ENCODE measurements around the gene UGT1A5. TPM values are rescaled to one million over a fixed set of nuclear protein-coding genes. Genes with fewer than 3 reads are reported as not detected.

UGT1A5 gene
- total and polyA plus RNA-seq, 2 of the 8 experiments (the other 6 are each of a cell fraction or from before 2014, with no cell fraction given), result not detected

DNA sequence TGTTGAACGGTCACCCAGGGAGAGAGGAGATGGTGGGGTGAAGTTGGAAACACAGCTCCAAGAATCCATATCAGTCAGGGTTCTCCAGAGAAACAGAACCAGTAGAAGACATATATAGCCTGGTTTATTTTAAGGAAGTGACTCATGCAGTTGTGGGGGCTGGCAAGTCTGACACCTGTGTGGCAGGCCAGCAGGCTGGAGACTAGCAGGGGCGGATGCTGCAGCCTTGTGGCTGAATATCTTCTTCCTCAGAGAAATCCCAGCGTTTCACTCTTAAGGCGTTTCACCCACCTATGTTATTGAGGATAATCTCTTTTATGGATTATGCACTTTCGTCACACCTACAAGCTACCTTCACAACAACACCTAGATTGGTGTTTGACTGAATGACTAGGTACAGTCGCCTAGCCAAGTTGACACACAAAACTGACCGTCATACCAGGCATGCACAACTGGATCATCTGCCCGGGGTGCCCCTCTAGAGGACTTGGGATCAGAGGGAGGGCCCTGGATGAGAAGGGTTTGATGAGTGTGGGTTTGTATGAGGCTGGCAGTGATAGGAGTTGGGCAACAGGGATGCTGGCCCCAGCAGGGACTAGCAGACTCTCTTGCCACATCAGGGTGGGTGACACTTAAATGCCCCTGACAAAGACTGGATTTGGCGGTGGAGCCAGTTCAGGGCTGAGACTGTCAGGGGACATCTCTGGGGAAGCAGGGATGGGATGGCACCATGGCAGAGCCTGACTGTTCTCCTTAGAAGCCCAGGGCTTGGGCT lies 88.8 kb downstream of the UGT1A5 start (continued):
- TF ChIP-seq CHD7 (IDR thresholded peaks at IDR 0.05; ENCODE audit: insufficient replicate concordance, low read length) (no peak), EP300 (IDR thresholded peaks at IDR 0.05; ENCODE audit: borderline replicate concordance in 1 of 2, low read depth in 2 of 2, low read length in 2 of 2) (no peak), CHD2 (IDR thresholded peaks at IDR 0.05; ENCODE audit: low read length) (no peak), NANOG (IDR thresholded peaks at IDR 0.05; ENCODE audit: insufficient read depth, low read depth, low read length, poor library complexity, severe bottlenecking) (no peak), HDAC6 (IDR thresholded peaks at IDR 0.05; ENCODE audit: low read depth, low read length) (no peak), FOSL1 (IDR thresholded peaks at IDR 0.05; ENCODE audit: insufficient read depth, low read depth, low read length) (no peak), PHF8 (conservative IDR thresholded peaks at IDR 0.05; ENCODE audit: low read depth, low read length) (no peak), CBX8 (IDR thresholded peaks at IDR 0.05; ENCODE audit: borderline replicate concordance, low read depth, low read length) (no peak), EGR1 (IDR thresholded peaks at IDR 0.05; ENCODE audit: borderline replicate concordance, low read depth, low read length) (no peak), SUZ12 (IDR thresholded peaks at IDR 0.05; ENCODE audit: low read length) (no peak)

Data from H1 (cell line).